ENCODE data around the gene IFNGR1.

The IFNGR1 gene

GRCh38 chr6:137175157-137175867 lies 43.9 kb downstream of the IFNGR1 start:
- Histone ChIP-seq H3K4me1 (ENCODE audit: insufficient read depth, low read length) (no peaks in the 10 kb centered on the region), H3K4me3 (ENCODE audit: low read depth in 1 of 2, low read length in 2 of 2) (no peak overlapping the region), H2AFZ (ENCODE audit: low read depth, low read length) (no peak overlapping the region), H4K20me1 (ENCODE audit: insufficient read depth, low read length) (no peaks in the 10 kb centered on the region), H3K9ac (ENCODE audit: low read depth, low read length) (no peak overlapping the region), H3K36me3 (ENCODE audit: insufficient read depth, low read length) (no peaks in the 10 kb centered on the region), H3K9me3 (ENCODE audit: insufficient read depth, low read length, severe bottlenecking) (peaks cover 10% of the 10 kb centered on the region), H3K27ac (ENCODE audit: low read length) (no peak overlapping the region), H3K79me2 (ENCODE audit: insufficient read depth, low read length) (no peaks in the 10 kb centered on the region), H3K27me3 (ENCODE audit: insufficient read depth, low read length, poor library complexity) (no peaks in the 10 kb centered on the region), H3K4me2 (ENCODE audit: insufficient read depth, low read length) (no peak overlapping the region)
- no peak for ATAC-seq (ENCODE audit: insufficient read depth, low read depth)
- no peak for TF ChIP-seq EZH2 (IDR thresholded peaks at IDR 0.05; ENCODE audit: borderline replicate concordance, low read depth, low read length, severe bottlenecking)
- TF ChIP-seq, protein P1, sequence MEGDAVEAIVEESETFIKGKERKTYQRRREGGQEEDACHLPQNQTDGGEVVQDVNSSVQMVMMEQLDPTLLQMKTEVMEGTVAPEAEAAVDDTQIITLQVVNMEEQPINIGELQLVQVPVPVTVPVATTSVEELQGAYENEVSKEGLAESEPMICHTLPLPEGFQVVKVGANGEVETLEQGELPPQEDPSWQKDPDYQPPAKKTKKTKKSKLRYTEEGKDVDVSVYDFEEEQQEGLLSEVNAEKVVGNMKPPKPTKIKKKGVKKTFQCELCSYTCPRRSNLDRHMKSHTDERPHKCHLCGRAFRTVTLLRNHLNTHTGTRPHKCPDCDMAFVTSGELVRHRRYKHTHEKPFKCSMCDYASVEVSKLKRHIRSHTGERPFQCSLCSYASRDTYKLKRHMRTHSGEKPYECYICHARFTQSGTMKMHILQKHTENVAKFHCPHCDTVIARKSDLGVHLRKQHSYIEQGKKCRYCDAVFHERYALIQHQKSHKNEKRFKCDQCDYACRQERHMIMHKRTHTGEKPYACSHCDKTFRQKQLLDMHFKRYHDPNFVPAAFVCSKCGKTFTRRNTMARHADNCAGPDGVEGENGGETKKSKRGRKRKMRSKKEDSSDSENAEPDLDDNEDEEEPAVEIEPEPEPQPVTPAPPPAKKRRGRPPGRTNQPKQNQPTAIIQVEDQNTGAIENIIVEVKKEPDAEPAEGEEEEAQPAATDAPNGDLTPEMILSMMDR (IDR thresholded peaks at IDR 0.05; ENCODE audit: borderline replicate concordance, extremely low read depth, low read length, poor library complexity, severe bottlenecking) = no peak
- DNase-seq = no peak

GRCh38 chr6:137173501-137173900 lies 45.7 kb downstream of the IFNGR1 start, which contains the start of gene IL22RA2:
TSS of gene IL22RA2 (minus strand) at chr6:137173644. CDS start at chr6:137161749, 11,895 bp downstream.
- Histone ChIP-seq H3K36me3 (ENCODE audit: insufficient read depth, low read length) (no peaks in the 10 kb centered on the region), H3K27ac (ENCODE audit: low read length) (no peak within 1 kb of the TSS), H4K20me1 (ENCODE audit: insufficient read depth, low read length) (no peaks in the 10 kb centered on the region), H3K9ac (ENCODE audit: low read depth, low read length) (no peak within 1 kb of the TSS), H3K27me3 (ENCODE audit: insufficient read depth, low read length, poor library complexity) (no peaks in the 10 kb centered on the region), H3K9me3 (ENCODE audit: insufficient read depth, low read length, severe bottlenecking) (peaks cover 3% of the 10 kb centered on the region), H3K4me2 (ENCODE audit: insufficient read depth, low read length) (no peak within 1 kb of the TSS), H3K4me1 (ENCODE audit: insufficient read depth, low read length) (no peaks in the 10 kb centered on the region), H2AFZ (ENCODE audit: low read depth, low read length) (no peak within 1 kb of the TSS), H3K79me2 (ENCODE audit: insufficient read depth, low read length) (no peaks in the 10 kb centered on the region), H3K4me3 (ENCODE audit: low read depth in 1 of 2, low read length in 2 of 2) (no peak within 1 kb of the TSS)
- no peak for DNase-seq
- no peak for ATAC-seq (ENCODE audit: insufficient read depth, low read depth)
- TF ChIP-seq EZH2 (IDR thresholded peaks at IDR 0.05; ENCODE audit: borderline replicate concordance, low read depth, low read length, severe bottlenecking) = no peak
- TF ChIP-seq, protein P1 (IDR thresholded peaks at IDR 0.05; ENCODE audit: borderline replicate concordance, extremely low read depth, low read length, poor library complexity, severe bottlenecking) = no peak

DNA sequence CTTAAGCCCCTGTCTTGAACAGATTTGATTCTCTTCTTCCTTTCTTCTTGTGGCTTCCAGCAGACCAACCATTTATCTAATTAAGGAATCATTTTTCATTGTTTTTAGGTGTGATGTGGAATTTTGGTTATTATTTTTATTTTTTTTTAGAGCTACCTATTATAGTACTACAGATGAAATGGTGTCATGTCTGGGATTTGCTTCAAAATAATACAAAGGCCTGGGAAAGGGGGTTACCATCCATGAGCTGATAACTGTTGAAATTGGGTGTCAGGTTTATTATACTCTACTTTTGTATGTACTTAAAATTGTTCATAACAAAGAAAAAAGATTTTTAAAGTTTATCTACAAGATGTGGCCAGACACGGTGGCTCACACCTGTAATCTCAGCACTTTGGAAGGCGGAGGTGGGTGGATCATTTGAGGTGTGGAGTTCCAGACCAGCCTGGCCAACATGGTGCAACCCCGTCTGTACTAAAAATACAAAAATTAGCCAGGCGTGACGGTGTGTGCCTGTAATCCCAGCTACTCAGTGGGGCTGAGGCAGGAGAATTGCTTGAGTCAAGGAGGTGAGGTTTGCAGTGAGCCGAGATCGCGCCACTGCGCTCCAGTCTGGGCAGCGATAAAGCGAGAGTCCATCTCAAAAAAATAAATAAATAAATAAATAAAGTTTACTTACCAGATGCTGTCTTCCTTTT lies 46.3 kb downstream of the IFNGR1 start:
- TF ChIP-seq, protein P1 (IDR thresholded peaks at IDR 0.05; ENCODE audit: borderline replicate concordance, extremely low read depth, low read length, poor library complexity, severe bottlenecking) = no peak
- no peak for TF ChIP-seq EZH2 (IDR thresholded peaks at IDR 0.05; ENCODE audit: borderline replicate concordance, low read depth, low read length, severe bottlenecking)
- H2AFZ ChIP-seq (ENCODE audit: low read depth, low read length) = no peak overlapping the region
- DNase-seq (no peak), ATAC-seq (ENCODE audit: insufficient read depth, low read depth) (no peak)
- H3K27me3 ChIP-seq (ENCODE audit: insufficient read depth, low read length, poor library complexity) = no peaks in the 10 kb centered on the region
- H3K9ac ChIP-seq (ENCODE audit: low read depth, low read length) = no peak overlapping the region
- H3K79me2 ChIP-seq (ENCODE audit: insufficient read depth, low read length) = no peaks in the 10 kb centered on the region
- no peaks in the 10 kb centered on the region for H3K36me3 ChIP-seq (ENCODE audit: insufficient read depth, low read length)
- no peak overlapping the region for H3K27ac ChIP-seq (ENCODE audit: low read length)
- H3K4me3 ChIP-seq (ENCODE audit: low read depth in 1 of 2, low read length in 2 of 2) = no peak overlapping the region
- no peak overlapping the region for H3K4me2 ChIP-seq (ENCODE audit: insufficient read depth, low read length)
- peaks cover under 1% of the 10 kb centered on the region for H3K9me3 ChIP-seq (ENCODE audit: insufficient read depth, low read length, severe bottlenecking)
- H4K20me1 ChIP-seq (ENCODE audit: insufficient read depth, low read length) = no peaks in the 10 kb centered on the region
- no peaks in the 10 kb centered on the region for H3K4me1 ChIP-seq (ENCODE audit: insufficient read depth, low read length)

Data from DND-41 (cell line).